Measurements from ENCODE around the gene KDM4D.
"Not testable (repeated sequence)": the region's sequence is repeated elsewhere in the genome, so short reads cannot be mapped to it uniquely, and the experiment has no call there.

The KDM4D gene

GRCh38 chr11:95033051-95033450 lies 59.5 kb downstream of the KDM4D start:
- DNase-seq (ENCODE audit: low spot score) = no peak
- TF ChIP-seq CTCF (IDR thresholded peaks at IDR 0.05; ENCODE audit: extremely low read depth, missing control alignments) = no peak

DNA sequence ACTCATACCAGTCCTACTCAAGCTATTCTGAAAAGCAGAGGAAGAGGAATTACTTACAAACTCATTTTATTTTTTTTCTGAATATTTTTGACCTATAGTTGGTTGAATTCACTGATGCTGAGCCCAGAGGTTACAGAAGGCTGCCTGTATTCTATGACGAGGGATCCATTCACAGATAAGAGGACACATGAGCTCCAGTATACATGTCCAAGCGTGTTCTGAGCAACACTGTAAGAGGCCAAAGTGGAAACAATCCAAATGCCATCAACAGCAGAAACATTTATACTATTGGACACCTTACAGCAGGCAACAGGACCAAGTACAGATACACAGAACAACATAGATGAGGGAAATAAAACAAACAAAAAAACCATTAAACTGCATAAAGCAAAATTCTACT lies 61.8 kb downstream of the KDM4D start:
- DNase-seq (ENCODE audit: low spot score) = no peak
- TF ChIP-seq CTCF (IDR thresholded peaks at IDR 0.05; ENCODE audit: extremely low read depth, missing control alignments) = no peak

GRCh38 chr11:95037356-95038035 lies 64.0 kb downstream of the KDM4D start:
- DNase-seq (ENCODE audit: low spot score) = not testable (repeated sequence)

DNA sequence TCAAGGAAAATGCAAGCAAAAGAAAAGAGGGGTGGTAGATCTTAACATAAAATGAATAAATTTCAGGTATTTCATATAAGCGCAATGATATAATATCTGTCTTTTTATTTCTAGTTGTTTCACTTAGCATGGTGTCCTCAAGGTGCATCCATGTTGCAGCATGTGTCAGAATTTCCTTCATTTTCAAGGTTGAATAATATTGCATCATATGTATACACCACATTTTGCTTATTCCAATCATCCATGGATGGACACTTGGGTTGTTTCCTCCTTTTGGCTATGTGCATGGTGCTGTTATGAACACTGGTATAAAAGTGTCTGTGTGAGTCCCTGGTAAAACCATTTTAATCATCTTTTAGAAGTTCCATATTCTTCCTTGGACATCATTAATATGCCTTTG lies 68.7 kb downstream of the KDM4D start:
- TF ChIP-seq CTCF (IDR thresholded peaks at IDR 0.05; ENCODE audit: extremely low read depth, missing control alignments) = no peak

GRCh38 chr11:95042906-95043305 lies 69.4 kb downstream of the KDM4D start:
- no peak for DNase-seq (ENCODE audit: low spot score)
- no peak for TF ChIP-seq CTCF (IDR thresholded peaks at IDR 0.05; ENCODE audit: extremely low read depth, missing control alignments)

More for the DNA sequence above, 68.7 kb downstream of the KDM4D start:
- DNase-seq (ENCODE audit: low spot score) = no peak

DNA sequence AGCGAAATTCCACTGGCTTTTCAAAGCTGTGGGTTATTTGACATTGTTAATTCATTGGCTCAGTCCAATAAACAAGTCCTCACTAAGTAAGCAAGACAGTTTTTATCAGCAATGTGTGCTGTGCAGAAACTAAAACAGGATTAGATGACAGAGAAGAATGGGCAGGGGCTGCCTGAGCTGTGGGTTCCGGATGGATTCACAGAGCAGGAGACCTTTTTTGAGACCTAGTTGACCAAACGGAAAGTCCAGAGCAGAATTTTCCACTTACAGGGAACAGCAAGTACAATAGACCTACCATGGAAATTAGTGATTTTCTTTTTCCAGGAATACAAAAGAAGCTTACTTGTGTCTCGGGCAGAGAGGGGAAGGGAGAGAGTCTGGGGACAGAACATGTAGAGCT lies 70.5 kb downstream of the KDM4D start:
- TF ChIP-seq CTCF (IDR thresholded peaks at IDR 0.05; ENCODE audit: extremely low read depth, missing control alignments) = no peak
- DNase-seq (ENCODE audit: low spot score) = no peak

DNA sequence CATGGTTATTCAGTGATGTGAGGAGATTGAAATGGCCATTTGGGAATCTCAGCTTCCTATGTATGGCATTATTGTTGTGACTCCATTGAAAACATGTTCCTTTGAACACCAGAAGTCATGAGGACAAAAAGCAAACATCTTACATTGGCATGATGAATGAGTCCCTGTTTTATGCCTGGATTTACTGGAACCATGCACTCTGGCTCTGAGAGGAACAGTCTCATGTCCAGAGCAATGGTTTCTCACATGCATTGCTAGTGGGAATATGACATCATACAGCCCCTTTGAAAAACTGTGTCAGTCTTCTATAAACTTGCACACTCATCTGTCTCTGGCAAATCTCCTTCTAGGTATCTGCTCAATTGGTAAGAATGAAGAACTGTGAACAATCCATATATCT lies 72.3 kb downstream of the KDM4D start:
- no peak for TF ChIP-seq CTCF (IDR thresholded peaks at IDR 0.05; ENCODE audit: extremely low read depth, missing control alignments)
- no peak for DNase-seq (ENCODE audit: low spot score)
